Measurements from ENCODE around the gene SNRNP200.

DNA sequence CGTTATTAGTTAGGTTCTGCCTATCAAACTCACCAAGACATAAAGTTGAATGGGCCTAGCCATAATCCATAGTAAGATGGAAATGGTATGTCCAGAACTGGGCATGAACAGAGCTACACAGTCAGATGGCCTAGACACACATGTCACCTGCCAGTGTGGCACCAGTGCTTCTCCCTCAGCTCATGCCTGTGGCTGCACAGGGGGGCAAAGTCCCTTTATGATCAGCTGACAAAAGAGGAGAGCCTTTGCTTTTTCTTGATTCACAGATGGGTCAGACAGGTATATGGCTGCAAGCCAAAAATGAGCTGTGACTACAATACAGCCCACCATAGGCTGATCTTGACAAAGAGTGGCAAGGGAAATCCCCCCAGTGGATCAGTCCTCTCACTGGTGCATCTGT, 68.5 kb downstream of the SNRNP200 start:
- TF ChIP-seq CTCF (IDR thresholded peaks at IDR 0.05; ENCODE audit: insufficient read depth, low read length) = no peak
- no peak for TF ChIP-seq POLR2AphosphoS5 (IDR thresholded peaks at IDR 0.05; ENCODE audit: low read depth)

All from HL-60 (cell line).